GM12878 (cell line): Measurements from ENCODE around the gene RTP5. TPM values are rescaled to one million over a fixed set of nuclear protein-coding genes. Genes with fewer than 3 reads are reported as not detected.
"Not testable (repeated sequence)": the region's sequence is repeated elsewhere in the genome, so short reads cannot be mapped to it uniquely, and the experiment has no call there.

Experiments used
- ATAC-seq: fragments of 200-7000 bp; cut with Tn5 transposase; 3 replicates; pipeline ENCODE4 v1.9.1; 2020; ENCODE audit warnings: mild to moderate bottlenecking, moderate library complexity
- BruUV-seq: library from RNA; stranded (reverse); fragments of 400-500 nt; replicated peaks from 2 replicates; lab custom pipeline; 2021; lab: Mats Ljungman, UMichigan
- CTCF ChIA-PET: fragments of 300-600 bp; sonication (Branson Sonifier 250); formaldehyde crosslinking; extraction: SDS; loops from one replicate; lab custom pipeline; 2021; ENCODE audit warnings: inconsistent platforms; lab: Yijun Ruan, JAX
- POLR2A ChIA-PET: fragments of 350-600 bp; formaldehyde crosslinking; extraction: SDS; loops from one replicate; lab custom pipeline; 2021; ENCODE audit warnings: inconsistent platforms; lab: Charles Lee
- RAD21 ChIA-PET: fragments of 300-600 bp; sonication (Branson Sonifier 250); formaldehyde crosslinking; loops from one replicate; lab custom pipeline; 2023; ENCODE audit warnings: antibody characterized with exemption; ENCODE audit not compliant: unreplicated experiment; lab: Charles Lee
- SMC1A ChIA-PET: fragments of 300-600 bp; sonication (Branson Sonifier 250); formaldehyde crosslinking; loops from one replicate; lab custom pipeline; 2023; ENCODE audit not compliant: unreplicated experiment, uncharacterized antibody; lab: Charles Lee
- DNase-seq: peaks from one replicate; pipeline ENCODE4 v3.0.0-alpha.2; 2011; ENCODE audit warnings: low read depth, low spot score
- FAIRE-seq: peaks from 3 replicates; lab custom pipeline; 2011; peaks lifted over from hg19 to GRCh38; lab: Jason Lieb, UNC
- H2AFZ ChIP-seq: 2 replicates; pipeline ENCODE4 v1.6.0; 2011; ENCODE audit warnings: low read depth, low read length, control low read depth; ENCODE audit not compliant: control insufficient read depth
- H3K27ac ChIP-seq: 2 replicates; pipeline ENCODE4 v1.5.1; 2011; ENCODE audit warnings: control low read depth; ENCODE audit not compliant: control insufficient read depth, insufficient read depth
- H3K27me3 ChIP-seq, 2 experiments: replicated peaks in 1 of 2; 2 replicates each; pipeline versions ENCODE4 v1.6.0 to v1.6.1; 2011; ENCODE audit warnings: low read length in 1 of 2; ENCODE audit not compliant: control insufficient read depth in 2 of 2, insufficient read depth in 2 of 2
- H3K36me3 ChIP-seq, 2 experiments: 2 replicates each; pipeline ENCODE4 v1.5.1; 2011; ENCODE audit warnings: low read length in 1 of 2; ENCODE audit not compliant: control insufficient read depth in 2 of 2, insufficient read depth in 2 of 2
- H3K4me1 ChIP-seq: 2 replicates; pipeline ENCODE4 v1.6.1; 2011; ENCODE audit warnings: mild to moderate bottlenecking, low read length, moderate library complexity, mixed read lengths; ENCODE audit not compliant: control insufficient read depth, insufficient read depth
- H3K4me2 ChIP-seq: 2 replicates; pipeline ENCODE4 v1.6.0; 2011; ENCODE audit warnings: control low read depth; ENCODE audit not compliant: control insufficient read depth, insufficient read depth
- H3K4me3 ChIP-seq: fragments of 200-600 bp; sonication (generic); 2 replicates; pipeline ENCODE4 v1.5.1; 2016
- H3K79me2 ChIP-seq: 2 replicates; pipeline ENCODE4 v1.6.0; 2011; ENCODE audit warnings: low read length; ENCODE audit not compliant: control insufficient read depth, insufficient read depth
- H3K9ac ChIP-seq: 2 replicates; pipeline ENCODE4 v1.8.0; 2011; ENCODE audit warnings: low read length, control low read depth, mixed read lengths; ENCODE audit not compliant: control insufficient read depth, insufficient read depth
- H3K9me3 ChIP-seq: replicated peaks from 3 replicates; pipeline ENCODE4 v1.5.1; 2011; ENCODE audit warnings: mild to moderate bottlenecking, low read length; ENCODE audit not compliant: control insufficient read depth, insufficient read depth
- H4K20me1 ChIP-seq: 2 replicates; pipeline ENCODE4 v1.6.0; 2011; ENCODE audit not compliant: control insufficient read depth, insufficient read depth
- FOXM1 ChIP-seq: IDR thresholded peaks from 2 replicates; pipeline ENCODE4 v1.6.1; 2012; ENCODE audit warnings: low read depth, mild to moderate bottlenecking, inconsistent platforms, low read length, moderate library complexity
- HDAC6 ChIP-seq: fragments of 200-600 bp; sonication (generic); IDR thresholded peaks from one replicate; pipeline ENCODE4 v1.8.0; 2017; ENCODE audit warnings: antibody characterized with exemption; ENCODE audit not compliant: unreplicated experiment
- LARP7 ChIP-seq: fragments of 450-650 bp; IDR thresholded peaks from 2 replicates; pipeline ENCODE4 v1.6.1; 2017; ENCODE audit warnings: mild to moderate bottlenecking
- NFYA ChIP-seq: IDR thresholded peaks from 2 replicates; pipeline ENCODE4 v1.6.1; 2011; ENCODE audit warnings: low read depth, mild to moderate bottlenecking, low read length, improper control_type of control experiment, borderline replicate concordance
- SMC3 ChIP-seq: IDR thresholded peaks from 2 replicates; pipeline ENCODE4 v1.6.1; 2011; ENCODE audit warnings: low read length, improper control_type of control experiment, borderline replicate concordance
- WGBS: methylation state at CpG from one replicate; pipeline ENCODE4 v1.1.6; 2016; ENCODE audit warnings: low lambda C conversion rate; ENCODE audit not compliant: insufficient replicate concordance, insufficient coverage; ENCODE audit errors: missing lambda C conversion rate; 5-methylcytosine and 5-hydroxymethylcytosine counted together
- in situ Hi-C: fragments of 300-500 bp; cut with MboI; formaldehyde crosslinking; loops from 9 replicates; pipeline ENCODE4 v1.14.3; 2018; ENCODE audit warnings: mixed read lengths
- intact Hi-C: fragments of 100-400 bp; cut with micrococcal nuclease; formaldehyde crosslinking; loops from one replicate; pipeline ENCODE4 v1.14.2; 2022; ENCODE audit not compliant: unreplicated experiment
- polyA plus RNA-seq, 11 experiments: library from polyadenylated mRNA; depleted of rRNA in 4 of 11; unstranded in 6 of 11; stranded (reverse) in 5 of 11; fragments of >200 nt; fragmentation: Nextera tagmentation in 4 of 11; fragmentation: Illumina TruSeq in 1 of 11; extraction: Ambion mirVana in 4 of 11; extraction: Trizol in 1 of 11; gene quantifications; 1 replicate in 1 of 11; 2 replicates in 10 of 11; pipeline versions ENCODE4 v1.2.1 to v1.2.3, GENCODE V29; 2011 to 2016; ENCODE audit warnings: inconsistent platforms in 2 of 11, missing spikeins in 2 of 11, low read depth in 1 of 11
- total RNA-seq, 4 experiments: library from RNA; depleted of rRNA in 3 of 4; stranded (reverse); fragments of >200 nt in 3 of 4; fragmentation: Illumina TruSeq in 1 of 4; extraction: Trizol in 1 of 4; gene quantifications; 2 replicates each; pipeline versions ENCODE4 v1.2.1 to v1.2.3, GENCODE V29; 2013 to 2021
- TF ChIP-seq, protein P1 (sequence below), 3 experiments: IDR thresholded peaks in 2 of 3; conservative IDR thresholded peaks in 1 of 3; 2 replicates each; pipeline ENCODE4 v1.5.1; 2011; ENCODE audit warnings: low read depth in 3 of 3, low read length in 3 of 3, mild to moderate bottlenecking in 3 of 3, control low read depth in 2 of 3, moderate library complexity in 2 of 3, inconsistent platforms in 1 of 3, mixed read lengths in 1 of 3; ENCODE audit not compliant: control insufficient read depth in 2 of 3, insufficient read depth in 1 of 3; ENCODE audit errors: extremely low read depth in 1 of 3
- TF ChIP-seq, protein P2 (sequence below): fragments of 450-650 bp; IDR thresholded peaks from 2 replicates; pipeline ENCODE4 v1.6.1; 2016; ENCODE audit warnings: mild to moderate bottlenecking, moderate library complexity, borderline replicate concordance

Gene RTP5
- total and polyA plus RNA-seq, 10 of the 15 experiments (the other 5 are each of a cell fraction or from before 2014, with no cell fraction given), result 0.05 TPM; not detected in 9

DNA sequence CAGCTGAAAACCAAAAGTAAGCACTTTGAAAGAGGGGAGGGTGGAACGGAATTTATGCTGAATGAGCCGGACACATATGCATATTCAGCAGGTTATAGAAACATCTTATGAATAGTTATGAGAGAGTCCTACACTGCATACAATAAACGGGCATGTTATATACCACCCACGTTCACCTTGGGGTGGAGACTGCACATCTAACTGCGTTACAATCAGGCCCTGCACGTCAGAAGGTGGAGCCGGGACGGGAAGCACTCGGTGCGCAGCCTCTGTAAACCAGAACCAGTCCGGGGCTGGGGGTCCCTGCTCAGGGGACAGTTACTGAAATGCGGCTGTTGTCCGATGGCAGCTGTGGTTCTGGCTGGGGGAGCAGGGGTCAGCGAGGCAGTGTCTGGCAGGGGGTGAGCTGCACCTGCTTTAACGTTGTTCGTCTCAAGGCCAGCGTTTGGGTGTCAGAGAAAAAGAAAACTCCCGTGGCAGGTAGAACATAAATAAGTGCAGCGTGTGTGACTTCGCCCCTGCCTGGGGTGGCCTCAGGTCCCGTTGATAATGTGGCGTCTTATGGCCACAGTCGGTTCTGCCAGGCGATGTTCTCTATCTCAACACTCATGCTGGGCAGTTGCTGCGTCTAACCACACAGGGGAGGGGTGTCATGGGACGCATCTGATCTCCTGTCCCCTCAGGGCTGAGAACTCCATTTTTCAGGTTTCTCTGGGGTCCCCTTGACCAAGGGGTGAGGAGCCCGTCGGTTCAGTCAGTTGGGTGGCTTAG, 35.6 kb upstream of the RTP5 start:
- H4K20me1 ChIP-seq, RAD21 ChIA-PET, intact Hi-C loops, FAIRE-seq, CTCF ChIA-PET, H3K9ac ChIP-seq, H3K27ac ChIP-seq, H3K27me3 ChIP-seq, in situ Hi-C loops, SMC1A ChIA-PET, DNase-seq, H3K9me3 ChIP-seq, H3K36me3 ChIP-seq, H2AFZ ChIP-seq, H3K4me1 ChIP-seq, H3K79me2 ChIP-seq, H3K4me2 ChIP-seq, ATAC-seq, H3K4me3 ChIP-seq, POLR2A ChIA-PET, BruUV-seq: not testable (repeated sequence)
- 30% methylated on average over 28 of the region's 28 CpGs for WGBS

DNA sequence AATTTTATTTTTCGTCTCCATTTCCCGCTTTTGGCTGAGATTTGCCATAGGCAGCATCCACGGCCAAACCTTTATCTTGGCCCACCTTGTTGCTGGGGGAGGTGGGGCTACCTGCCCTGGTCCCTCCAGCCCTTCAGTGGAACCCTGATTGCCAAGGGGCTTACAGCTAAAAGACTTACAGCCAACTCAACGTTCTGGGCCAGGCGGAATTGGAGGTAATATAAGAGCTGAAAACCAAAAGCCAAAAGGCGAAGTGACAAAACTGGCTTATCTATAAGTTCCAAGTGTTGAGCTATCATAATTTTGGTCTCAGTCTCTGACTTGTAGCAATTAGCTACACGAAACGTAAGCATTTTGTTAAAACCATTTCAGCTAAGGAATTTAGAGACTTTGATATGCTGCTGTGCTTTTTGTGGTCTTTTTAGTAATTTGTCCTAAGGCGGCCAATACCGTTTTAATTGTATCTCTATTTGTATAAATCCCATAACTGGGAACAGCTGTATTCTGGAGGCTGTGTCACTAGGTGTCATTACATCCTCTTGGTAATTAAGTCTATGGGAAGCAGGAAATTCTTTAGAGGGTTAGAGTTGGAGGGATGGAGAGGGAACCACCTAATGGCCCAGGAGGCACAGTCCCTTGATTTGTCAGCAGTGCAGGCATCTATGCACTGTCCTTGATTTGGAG, 34.9 kb upstream of the RTP5 start:
- WGBS, result 64% methylated on average over 10 of the region's 10 CpGs
- H3K4me2 ChIP-seq, result no peak overlapping the region
- intact Hi-C loops (no loop called here), in situ Hi-C loops (no loop called here)
- H3K27ac ChIP-seq, result no peak overlapping the region
- no peaks in the 10 kb centered on the region for H3K79me2 ChIP-seq
- H3K36me3 ChIP-seq, result no peaks in the 10 kb centered on the region
- H3K4me3 ChIP-seq, result no peak overlapping the region
- H2AFZ ChIP-seq, result no peak overlapping the region
- POLR2A ChIA-PET, result no interaction called here
- H3K27me3 ChIP-seq, result 0 out of 4 replicates have a peak, but pooled peaks cover 0 to 1% of the 10 kb centered on the region in 2 experiments
- no peaks in the 10 kb centered on the region for H4K20me1 ChIP-seq
- SMC1A ChIA-PET, result no interaction called here
- no TSS peak for BruUV-seq
- H3K9me3 ChIP-seq, result no peaks in the 10 kb centered on the region; the same call in 2 of the 3 replicates
- CTCF ChIA-PET, result no interaction called here
- ATAC-seq (no peak), DNase-seq (no peak), FAIRE-seq (no peak)
- RAD21 ChIA-PET, result no interaction called here
- no peak overlapping the region for H3K9ac ChIP-seq
- no peaks in the 10 kb centered on the region for H3K4me1 ChIP-seq
- no peak for TF ChIP-seq SMC3
- TF ChIP-seq, protein P1, sequence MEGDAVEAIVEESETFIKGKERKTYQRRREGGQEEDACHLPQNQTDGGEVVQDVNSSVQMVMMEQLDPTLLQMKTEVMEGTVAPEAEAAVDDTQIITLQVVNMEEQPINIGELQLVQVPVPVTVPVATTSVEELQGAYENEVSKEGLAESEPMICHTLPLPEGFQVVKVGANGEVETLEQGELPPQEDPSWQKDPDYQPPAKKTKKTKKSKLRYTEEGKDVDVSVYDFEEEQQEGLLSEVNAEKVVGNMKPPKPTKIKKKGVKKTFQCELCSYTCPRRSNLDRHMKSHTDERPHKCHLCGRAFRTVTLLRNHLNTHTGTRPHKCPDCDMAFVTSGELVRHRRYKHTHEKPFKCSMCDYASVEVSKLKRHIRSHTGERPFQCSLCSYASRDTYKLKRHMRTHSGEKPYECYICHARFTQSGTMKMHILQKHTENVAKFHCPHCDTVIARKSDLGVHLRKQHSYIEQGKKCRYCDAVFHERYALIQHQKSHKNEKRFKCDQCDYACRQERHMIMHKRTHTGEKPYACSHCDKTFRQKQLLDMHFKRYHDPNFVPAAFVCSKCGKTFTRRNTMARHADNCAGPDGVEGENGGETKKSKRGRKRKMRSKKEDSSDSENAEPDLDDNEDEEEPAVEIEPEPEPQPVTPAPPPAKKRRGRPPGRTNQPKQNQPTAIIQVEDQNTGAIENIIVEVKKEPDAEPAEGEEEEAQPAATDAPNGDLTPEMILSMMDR (IDR thresholded peaks at IDR 0.05 in 2 of 3, conservative IDR thresholded peaks at IDR 0.05 in 1 of 3; ENCODE audit: control insufficient read depth in 2 of 3, extremely low read depth in 1 of 3, insufficient read depth in 1 of 3, low read depth in 3 of 3, low read length in 3 of 3), result no peak
- no peak for TF ChIP-seq FOXM1
- TF ChIP-seq NFYA, result no peak
- TF ChIP-seq, protein P2, sequence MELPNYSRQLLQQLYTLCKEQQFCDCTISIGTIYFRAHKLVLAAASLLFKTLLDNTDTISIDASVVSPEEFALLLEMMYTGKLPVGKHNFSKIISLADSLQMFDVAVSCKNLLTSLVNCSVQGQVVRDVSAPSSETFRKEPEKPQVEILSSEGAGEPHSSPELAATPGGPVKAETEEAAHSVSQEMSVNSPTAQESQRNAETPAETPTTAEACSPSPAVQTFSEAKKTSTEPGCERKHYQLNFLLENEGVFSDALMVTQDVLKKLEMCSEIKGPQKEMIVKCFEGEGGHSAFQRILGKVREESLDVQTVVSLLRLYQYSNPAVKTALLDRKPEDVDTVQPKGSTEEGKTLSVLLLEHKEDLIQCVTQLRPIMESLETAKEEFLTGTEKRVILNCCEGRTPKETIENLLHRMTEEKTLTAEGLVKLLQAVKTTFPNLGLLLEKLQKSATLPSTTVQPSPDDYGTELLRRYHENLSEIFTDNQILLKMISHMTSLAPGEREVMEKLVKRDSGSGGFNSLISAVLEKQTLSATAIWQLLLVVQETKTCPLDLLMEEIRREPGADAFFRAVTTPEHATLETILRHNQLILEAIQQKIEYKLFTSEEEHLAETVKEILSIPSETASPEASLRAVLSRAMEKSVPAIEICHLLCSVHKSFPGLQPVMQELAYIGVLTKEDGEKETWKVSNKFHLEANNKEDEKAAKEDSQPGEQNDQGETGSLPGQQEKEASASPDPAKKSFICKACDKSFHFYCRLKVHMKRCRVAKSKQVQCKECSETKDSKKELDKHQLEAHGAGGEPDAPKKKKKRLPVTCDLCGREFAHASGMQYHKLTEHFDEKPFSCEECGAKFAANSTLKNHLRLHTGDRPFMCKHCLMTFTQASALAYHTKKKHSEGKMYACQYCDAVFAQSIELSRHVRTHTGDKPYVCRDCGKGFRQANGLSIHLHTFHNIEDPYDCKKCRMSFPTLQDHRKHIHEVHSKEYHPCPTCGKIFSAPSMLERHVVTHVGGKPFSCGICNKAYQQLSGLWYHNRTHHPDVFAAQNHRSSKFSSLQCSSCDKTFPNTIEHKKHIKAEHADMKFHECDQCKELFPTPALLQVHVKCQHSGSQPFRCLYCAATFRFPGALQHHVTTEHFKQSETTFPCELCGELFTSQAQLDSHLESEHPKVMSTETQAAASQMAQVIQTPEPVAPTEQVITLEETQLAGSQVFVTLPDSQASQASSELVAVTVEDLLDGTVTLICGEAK, result no peak
- no peak for TF ChIP-seq LARP7
- no peak for TF ChIP-seq HDAC6
